Epithelial cell of proximal tubule (primary cell): Measurements from ENCODE around the gene CTNNBL1. TPM values are rescaled to one million over a fixed set of nuclear protein-coding genes. Genes with fewer than 3 reads are reported as not detected.

Experiments used
- DNase-seq: peaks from one replicate; pipeline ENCODE4 v3.0.0-alpha.2; 2011; ENCODE audit warnings: low read depth
- H3K4me3 ChIP-seq: 2 replicates; pipeline ENCODE4 v1.5.1; 2011; ENCODE audit warnings: low read depth, mild to moderate bottlenecking, low read length
- CTCF ChIP-seq: conservative IDR thresholded peaks from 2 replicates; pipeline ENCODE4 v1.5.1; 2012; ENCODE audit warnings: low read depth, mild to moderate bottlenecking, low read length
- total RNA-seq: library from RNA; depleted of rRNA; stranded (reverse); fragments of >200 nt; gene quantifications from 2 replicates; pipeline ENCODE4 v1.2.3, GENCODE V29; 2015

CTNNBL1 gene
- total RNA-seq, 1 donor from 2014 or later, result 25.6 TPM

- H3K4me3 ChIP-seq, result no peak overlapping the region
- DNase-seq, result no peak
- TF ChIP-seq CTCF, result no peak
Observed at GRCh38 chr20:37846573-37846972, 152.7 kb downstream of the CTNNBL1 start.

DNA sequence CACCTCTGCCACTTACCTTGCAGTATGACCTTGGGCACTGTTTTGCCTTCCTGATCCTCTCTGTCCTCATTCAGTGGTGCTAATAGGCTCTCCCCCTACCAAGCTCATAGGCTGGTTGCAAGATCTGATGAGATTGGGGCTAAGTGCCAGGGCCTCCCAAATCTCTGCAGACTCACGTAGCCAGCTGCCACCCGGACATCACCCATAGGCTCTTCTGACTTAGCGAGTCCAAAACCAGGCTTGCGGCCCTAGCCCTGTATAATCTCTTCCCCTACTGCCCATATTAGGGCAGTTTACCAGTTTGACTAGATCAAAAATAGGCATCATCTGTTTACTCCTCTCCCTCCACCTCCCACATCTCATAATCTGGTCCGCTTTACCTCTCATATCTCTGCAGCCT, 154.9 kb downstream of the CTNNBL1 start:
- no peak for TF ChIP-seq CTCF
- DNase-seq, result no peak
- H3K4me3 ChIP-seq, result no peak overlapping the region

DNA sequence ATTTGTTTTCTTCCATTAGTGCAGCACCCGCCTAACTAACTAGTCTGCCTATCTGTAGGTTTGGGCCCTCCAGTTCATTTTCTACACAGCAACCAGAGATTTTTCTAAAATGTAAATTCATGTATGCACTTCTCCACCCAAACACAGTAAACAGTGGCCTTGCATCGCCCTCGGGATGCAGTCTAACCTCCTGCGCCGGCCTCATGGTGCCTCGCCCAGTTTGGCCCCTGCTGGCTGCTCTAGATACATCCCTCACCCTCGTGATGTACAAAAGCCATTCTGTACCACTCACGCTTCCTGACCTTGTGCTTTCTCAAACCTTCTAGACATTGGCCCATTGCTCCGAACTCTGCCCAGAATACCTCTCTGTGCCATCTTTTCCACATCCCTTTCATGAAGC, 155.3 kb downstream of the CTNNBL1 start:
- no peak overlapping the region for H3K4me3 ChIP-seq
- TF ChIP-seq CTCF, result no peak
- no peak for DNase-seq

- no peak overlapping the region for H3K4me3 ChIP-seq
- no peak for TF ChIP-seq CTCF
- no peak for DNase-seq
Observed at GRCh38 chr20:37849566-37849965, 155.7 kb downstream of the CTNNBL1 start.

- no peak for TF ChIP-seq CTCF
Observed at GRCh38 chr20:37850036-37850592, 156.3 kb downstream of the CTNNBL1 start.

DNA sequence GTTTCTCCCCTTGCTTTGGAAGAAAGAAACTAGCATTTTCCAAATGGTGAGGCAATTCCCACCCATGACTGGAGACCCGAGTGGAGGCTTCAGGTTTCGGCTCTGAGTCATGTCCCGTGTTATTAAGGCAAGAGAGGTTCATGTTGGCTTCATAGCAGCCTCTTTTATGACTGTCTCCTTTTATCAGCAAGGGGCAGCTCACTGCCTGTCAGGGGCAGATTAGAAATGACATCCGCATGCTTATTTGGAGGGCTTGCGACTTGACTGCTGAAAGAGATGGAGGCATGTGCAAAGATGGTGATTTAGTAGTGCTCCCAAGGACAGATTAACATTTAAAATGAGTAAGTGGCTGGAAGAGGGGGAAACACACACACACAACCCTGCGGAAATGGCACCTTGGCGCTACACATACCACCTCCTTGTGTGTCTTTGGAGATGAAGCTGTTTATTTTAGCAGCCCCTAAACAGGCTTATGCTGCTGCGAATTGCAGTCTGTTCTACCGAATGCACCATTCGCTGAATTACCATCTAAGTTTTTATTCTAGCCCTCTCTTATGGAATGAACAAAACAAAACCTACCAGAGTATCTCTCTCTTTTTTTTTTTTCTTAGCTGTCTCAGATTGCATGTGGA, 157.0 kb downstream of the CTNNBL1 start:
- no peak overlapping the region for H3K4me3 ChIP-seq
- DNase-seq, result no peak
- no peak for TF ChIP-seq CTCF

More at GRCh38 chr20:37850036-37850592, 156.3 kb downstream of the CTNNBL1 start:
- no peak for DNase-seq
- no peak overlapping the region for H3K4me3 ChIP-seq

GRCh38 chr20:37852666-37853065, 158.8 kb downstream of the CTNNBL1 start:
- no peak overlapping the region for H3K4me3 ChIP-seq
- DNase-seq, result no peak
- TF ChIP-seq CTCF, result no peak
